ENCODE data around the gene AP3S2.

DNA sequence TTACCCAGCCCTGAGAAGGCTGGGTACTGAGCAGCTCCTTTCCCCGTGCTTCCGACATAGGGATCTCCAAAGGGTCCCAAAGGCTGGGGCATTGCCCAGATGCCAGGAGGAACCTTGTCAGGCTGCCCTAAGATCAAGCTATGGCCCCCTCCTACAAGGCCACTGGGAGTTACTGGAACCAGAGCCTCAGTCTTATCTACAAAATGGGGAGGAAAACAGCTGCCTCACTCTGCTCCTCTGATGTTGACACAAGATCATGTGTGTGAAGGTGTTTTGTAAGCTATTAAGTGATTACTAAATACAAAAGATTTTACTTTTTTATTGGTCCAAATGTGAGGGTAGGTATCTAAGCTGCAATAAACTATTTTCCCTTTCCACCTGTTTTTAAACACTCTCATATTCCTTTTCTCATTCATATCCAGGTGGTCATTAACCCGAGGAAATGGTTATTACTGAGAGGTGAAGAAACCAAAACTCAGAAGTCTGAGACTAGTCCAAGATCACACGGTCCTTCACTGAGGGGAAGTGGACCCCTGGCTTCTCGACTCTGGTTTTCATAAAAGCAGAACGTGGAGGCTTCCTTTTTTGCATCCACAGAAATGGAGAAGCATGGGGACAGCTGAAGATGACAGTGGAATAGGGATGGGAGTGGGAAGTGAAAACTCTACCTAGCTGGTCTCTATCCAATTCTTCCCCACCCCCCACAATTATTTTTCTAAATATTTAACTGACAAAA lies 17.3 kb upstream of the AP3S2 start:
- no peak for TF ChIP-seq FOXP1 (CRISPR knock-in tag; IDR thresholded peaks at IDR 0.05; ENCODE audit: borderline replicate concordance)
- TF ChIP-seq, protein P1, sequence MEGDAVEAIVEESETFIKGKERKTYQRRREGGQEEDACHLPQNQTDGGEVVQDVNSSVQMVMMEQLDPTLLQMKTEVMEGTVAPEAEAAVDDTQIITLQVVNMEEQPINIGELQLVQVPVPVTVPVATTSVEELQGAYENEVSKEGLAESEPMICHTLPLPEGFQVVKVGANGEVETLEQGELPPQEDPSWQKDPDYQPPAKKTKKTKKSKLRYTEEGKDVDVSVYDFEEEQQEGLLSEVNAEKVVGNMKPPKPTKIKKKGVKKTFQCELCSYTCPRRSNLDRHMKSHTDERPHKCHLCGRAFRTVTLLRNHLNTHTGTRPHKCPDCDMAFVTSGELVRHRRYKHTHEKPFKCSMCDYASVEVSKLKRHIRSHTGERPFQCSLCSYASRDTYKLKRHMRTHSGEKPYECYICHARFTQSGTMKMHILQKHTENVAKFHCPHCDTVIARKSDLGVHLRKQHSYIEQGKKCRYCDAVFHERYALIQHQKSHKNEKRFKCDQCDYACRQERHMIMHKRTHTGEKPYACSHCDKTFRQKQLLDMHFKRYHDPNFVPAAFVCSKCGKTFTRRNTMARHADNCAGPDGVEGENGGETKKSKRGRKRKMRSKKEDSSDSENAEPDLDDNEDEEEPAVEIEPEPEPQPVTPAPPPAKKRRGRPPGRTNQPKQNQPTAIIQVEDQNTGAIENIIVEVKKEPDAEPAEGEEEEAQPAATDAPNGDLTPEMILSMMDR (IDR thresholded peaks at IDR 0.05) = no peak
